Muscle layer of duodenum (tissue), 2 donors: ENCODE results near the gene VDR.
"Not testable (repeated sequence)": the region's sequence is repeated elsewhere in the genome, so short reads cannot be mapped to it uniquely, and the experiment has no call there.

Experiments used
- H3K27ac ChIP-seq: one replicate; pipeline ENCODE4 v1.7.0; 2013; ENCODE audit warnings: mild to moderate bottlenecking, low read length
- H3K27me3 ChIP-seq: one replicate; pipeline ENCODE4 v1.7.0; 2013; ENCODE audit warnings: low read depth, mild to moderate bottlenecking, control low read depth, low read length
- H3K36me3 ChIP-seq, 2 donors: one replicate each; pipeline ENCODE4 v1.7.0; 2013; ENCODE audit warnings: low read length in 2 of 2, control low read depth in 1 of 2, mild to moderate bottlenecking in 1 of 2; ENCODE audit not compliant: insufficient read depth in 2 of 2, control insufficient read depth in 1 of 2
- H3K4me1 ChIP-seq, 2 donors: one replicate each; pipeline ENCODE4 v1.7.0; 2013; ENCODE audit warnings: low read length in 2 of 2, mild to moderate bottlenecking in 2 of 2, control low read depth in 1 of 2, moderate library complexity in 1 of 2; ENCODE audit not compliant: insufficient read depth in 2 of 2, control insufficient read depth in 1 of 2
- H3K4me3 ChIP-seq, 2 donors: one replicate each; pipeline ENCODE4 v1.7.0; 2013; ENCODE audit warnings: low read length in 2 of 2, low read depth in 1 of 2, mild to moderate bottlenecking in 1 of 2
- H3K9me3 ChIP-seq, 2 donors: one replicate each; pipeline ENCODE4 v1.7.0; 2013; ENCODE audit warnings: low read length in 2 of 2, control low read depth in 1 of 2, mild to moderate bottlenecking in 1 of 2; ENCODE audit not compliant: control insufficient read depth in 1 of 2
- donor health status: healthy.

Gene VDR

GRCh38 chr12:47816403-47817271 is 88.2 kb downstream of the VDR start:
- H3K27ac ChIP-seq: peak overlapping the region; percentile 92
- no peaks in the 10 kb centered on the region for H3K9me3 ChIP-seq
- peaks cover 3 to 11% of the 10 kb centered on the region in 2 donors for H3K36me3 ChIP-seq
- H3K4me1 ChIP-seq: peaks cover 44 to 61% of the 10 kb centered on the region in 2 donors
- H3K4me3 ChIP-seq: peak overlapping the region; percentile 70 to 80
- H3K27me3 ChIP-seq: no peaks in the 10 kb centered on the region

DNA sequence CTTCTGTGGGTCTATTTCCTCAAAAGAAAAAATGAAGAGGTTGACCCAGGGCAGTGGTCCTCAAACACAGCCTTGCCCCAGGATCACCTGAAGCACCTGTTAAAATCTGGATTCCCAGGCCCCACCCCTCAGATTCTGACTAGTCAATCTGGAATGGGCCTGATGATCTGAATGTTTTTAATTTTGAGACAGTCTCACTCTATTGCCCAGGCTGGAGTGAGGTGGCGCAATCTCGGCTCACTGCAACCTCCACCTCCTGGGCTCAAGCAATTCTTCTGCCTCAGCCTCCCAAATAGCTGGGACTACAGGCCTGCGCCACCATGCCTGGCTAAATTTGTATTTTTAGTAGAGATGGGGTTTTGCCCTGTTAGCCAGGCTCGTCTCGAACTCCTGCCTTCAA is 89.3 kb downstream of the VDR start:
- peaks cover 48 to 73% of the 10 kb centered on the region in 2 donors for H3K4me1 ChIP-seq
- H3K27me3 ChIP-seq, H3K9me3 ChIP-seq, H3K4me3 ChIP-seq: not testable (repeated sequence)
- H3K36me3 ChIP-seq: peaks cover 0 to 11% of the 10 kb centered on the region in 2 donors
- peak overlapping the region; percentile 98 for H3K27ac ChIP-seq

GRCh38 chr12:47814539-47815170 is 90.1 kb downstream of the VDR start:
- Histone ChIP-seq H3K9me3 (no peaks in the 10 kb centered on the region), H3K27ac (peak overlapping the region; percentile 98), H3K4me1 (peaks cover 52 to 80% of the 10 kb centered on the region in 2 donors), H3K4me3 (peak overlapping the region in 1 of 2 donors; percentile 64), H3K36me3 (peaks cover 0 to 11% of the 10 kb centered on the region in 2 donors), H3K27me3 (no peaks in the 10 kb centered on the region)

DNA sequence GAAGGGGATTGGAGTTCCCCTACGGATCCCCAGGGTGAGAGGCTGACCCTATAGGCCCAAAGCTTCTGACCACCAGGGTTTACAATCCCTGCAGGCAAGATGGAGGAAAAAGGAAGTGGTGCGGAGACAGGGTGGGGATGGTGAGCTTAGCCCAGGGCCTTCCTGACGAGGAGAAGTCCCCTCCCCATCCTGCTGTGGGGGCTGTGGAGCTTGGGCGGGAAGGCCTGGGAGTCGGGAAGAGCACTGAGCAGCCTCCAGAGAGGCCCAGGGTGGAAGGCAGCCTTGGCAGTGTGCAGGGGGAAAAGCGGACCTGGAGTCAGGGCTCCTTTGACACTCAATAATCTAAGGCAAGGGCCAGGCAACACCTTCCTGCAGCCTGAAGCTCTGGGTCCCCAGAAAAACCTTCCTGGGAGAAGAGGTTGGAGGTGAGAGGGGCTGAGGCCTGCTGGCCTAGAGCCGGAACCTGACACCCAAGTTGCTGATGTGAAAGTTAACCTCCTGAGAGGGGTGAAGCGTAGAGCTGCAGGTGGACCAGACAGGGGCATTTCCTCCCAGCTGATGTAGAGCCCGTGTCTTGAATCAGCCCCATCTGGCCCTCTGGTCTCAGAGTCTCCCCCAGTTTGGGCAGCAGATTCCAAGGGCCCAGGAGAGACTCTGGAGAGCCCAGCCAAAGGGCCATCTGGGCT is 91.1 kb downstream of the VDR start:
- Histone ChIP-seq H3K27me3 (no peaks in the 10 kb centered on the region), H3K4me3 (peak overlapping the region; percentile 64 to 69), H3K9me3 (no peaks in the 10 kb centered on the region), H3K36me3 (peaks cover 0 to 11% of the 10 kb centered on the region in 2 donors), H3K4me1 (peaks cover 57 to 86% of the 10 kb centered on the region in 2 donors), H3K27ac (peak overlapping the region; percentile 98)

- H3K27ac ChIP-seq: peak overlapping the region; percentile 98
- H3K27me3 ChIP-seq: no peaks in the 10 kb centered on the region
- H3K4me3 ChIP-seq: peak overlapping the region; percentile 64 to 69
- H3K9me3 ChIP-seq: no peaks in the 10 kb centered on the region
- H3K36me3 ChIP-seq: peaks cover 0 to 11% of the 10 kb centered on the region in 2 donors
- H3K4me1 ChIP-seq: peaks cover 64 to 86% of the 10 kb centered on the region in 2 donors
Observed at GRCh38 chr12:47812797-47813510, 91.8 kb downstream of the VDR start.

GRCh38 chr12:47811581-47812484 is 93.0 kb downstream of the VDR start:
- Histone ChIP-seq H3K4me3 (peak overlapping the region; percentile 52 to 64), H3K4me1 (peaks cover 65 to 86% of the 10 kb centered on the region in 2 donors), H3K27me3 (no peaks in the 10 kb centered on the region), H3K36me3 (peaks cover 0 to 11% of the 10 kb centered on the region in 2 donors), H3K9me3 (no peaks in the 10 kb centered on the region), H3K27ac (peak overlapping the region; percentile 98)

- peak overlapping the region; percentile 3 to 64 for H3K4me3 ChIP-seq
- peaks cover 67 to 85% of the 10 kb centered on the region in 2 donors for H3K4me1 ChIP-seq
- H3K36me3 ChIP-seq: peaks cover 0 to 11% of the 10 kb centered on the region in 2 donors
- peak overlapping the region; percentile 98 for H3K27ac ChIP-seq
- no peaks in the 10 kb centered on the region for H3K9me3 ChIP-seq
- no peaks in the 10 kb centered on the region for H3K27me3 ChIP-seq
Observed at GRCh38 chr12:47811072-47811396, 93.8 kb downstream of the VDR start.

- peak overlapping the region; percentile 98 for H3K27ac ChIP-seq
- not testable (repeated sequence) for H3K36me3 ChIP-seq, H3K9me3 ChIP-seq, H3K27me3 ChIP-seq, H3K4me3 ChIP-seq
- H3K4me1 ChIP-seq: peaks cover 77 to 91% of the 10 kb centered on the region in 2 donors
Observed at GRCh38 chr12:47809518-47809917, 95.3 kb downstream of the VDR start.

DNA sequence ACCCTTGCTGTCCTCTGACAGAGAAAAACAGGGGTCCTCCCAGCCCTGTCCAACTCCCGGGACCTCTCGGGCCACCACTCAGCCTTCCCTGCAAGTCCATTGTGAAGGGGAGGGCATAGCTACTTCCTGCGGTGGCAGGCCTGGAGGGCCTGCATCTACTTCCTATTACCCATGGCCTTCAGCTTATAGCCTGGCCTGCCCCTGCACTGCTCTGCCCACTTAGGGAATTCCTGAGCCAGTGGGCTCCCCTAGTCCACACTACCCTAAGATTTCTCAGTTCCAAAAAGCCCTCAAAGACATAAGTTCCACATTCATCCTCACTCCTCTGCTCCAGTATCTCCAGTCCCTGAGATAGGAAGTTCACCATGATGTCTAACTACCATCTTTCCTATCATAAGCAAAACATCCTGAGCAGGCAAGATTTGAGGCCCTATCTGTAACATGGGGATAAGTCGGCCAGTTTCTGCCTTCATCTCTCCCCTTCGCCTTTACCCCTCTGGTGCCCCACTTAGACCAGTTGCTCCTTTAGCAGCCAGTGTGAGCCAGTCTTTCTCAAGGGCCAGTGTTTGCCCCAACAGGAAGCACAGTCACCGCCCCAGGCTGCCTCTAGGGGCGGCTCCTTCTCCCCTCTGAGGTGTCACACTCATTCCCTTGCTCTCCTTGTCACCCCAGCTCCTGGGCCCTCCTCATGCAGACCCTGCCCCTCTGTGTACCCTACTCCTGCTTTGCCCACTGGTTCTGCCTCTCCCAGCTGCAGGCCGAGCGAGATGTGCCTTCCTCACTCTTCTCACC is 96.0 kb downstream of the VDR start:
- no peaks in the 10 kb centered on the region for H3K9me3 ChIP-seq
- H3K4me3 ChIP-seq: peak overlapping the region in 1 of 2 donors; percentile 37
- H3K27me3 ChIP-seq: no peaks in the 10 kb centered on the region
- H3K27ac ChIP-seq: peak overlapping the region; percentile 56
- peaks cover 0 to 1% of the 10 kb centered on the region in 2 donors for H3K36me3 ChIP-seq
- H3K4me1 ChIP-seq: peaks cover 77 to 91% of the 10 kb centered on the region in 2 donors
